Activated naive CD8-positive, alpha-beta T cell (primary cell): ENCODE results near the gene SHROOM4.

Source experiments
- H3K27ac Mint-ChIP-seq: one replicate; pipeline ENCODE4 v1.8.0; 2021; ENCODE audit warnings: mixed read lengths
- H3K27me3 Mint-ChIP-seq: one replicate; pipeline ENCODE4 v1.8.0; 2021; ENCODE audit warnings: mixed read lengths
- H3K36me3 Mint-ChIP-seq: one replicate; pipeline ENCODE4 v1.8.0; 2021; ENCODE audit warnings: mixed read lengths
- H3K4me1 Mint-ChIP-seq: one replicate; pipeline ENCODE4 v1.8.0; 2021; ENCODE audit warnings: low read depth, mixed read lengths
- H3K4me3 Mint-ChIP-seq: one replicate; pipeline ENCODE4 v1.8.0; 2021; ENCODE audit warnings: mild to moderate bottlenecking, mixed read lengths
- H3K9me3 Mint-ChIP-seq: one replicate; pipeline ENCODE4 v1.8.0; 2021; ENCODE audit warnings: low read depth, mixed read lengths

SHROOM4 gene

DNA sequence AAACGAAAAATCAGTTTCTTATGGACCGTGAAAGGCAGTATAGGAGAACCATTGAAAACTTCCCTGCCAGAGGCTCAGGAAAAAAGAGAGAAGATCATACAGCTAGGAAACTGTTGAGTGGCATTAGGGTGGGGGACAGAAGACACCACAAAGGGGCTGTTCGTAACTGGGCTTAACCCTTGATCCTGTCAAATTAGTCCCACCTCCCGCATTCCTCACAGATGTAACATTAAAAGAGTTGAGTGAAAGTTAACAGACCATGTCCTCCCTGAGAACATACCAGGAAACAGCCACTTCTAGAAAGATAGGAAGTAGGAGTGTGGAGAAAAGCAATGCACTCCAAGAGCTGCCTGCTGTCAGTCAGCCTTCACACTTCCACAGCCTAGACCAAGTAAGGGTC lies 8.7 kb downstream of the SHROOM4 start:
- peaks cover 3% of the 10 kb centered on the region for H3K27me3 Mint-ChIP-seq
- no peak overlapping the region for H3K4me3 Mint-ChIP-seq
- no peaks in the 10 kb centered on the region for H3K4me1 Mint-ChIP-seq
- H3K27ac Mint-ChIP-seq = no peak overlapping the region
- no peaks in the 10 kb centered on the region for H3K36me3 Mint-ChIP-seq
- no peaks in the 10 kb centered on the region for H3K9me3 Mint-ChIP-seq

DNA sequence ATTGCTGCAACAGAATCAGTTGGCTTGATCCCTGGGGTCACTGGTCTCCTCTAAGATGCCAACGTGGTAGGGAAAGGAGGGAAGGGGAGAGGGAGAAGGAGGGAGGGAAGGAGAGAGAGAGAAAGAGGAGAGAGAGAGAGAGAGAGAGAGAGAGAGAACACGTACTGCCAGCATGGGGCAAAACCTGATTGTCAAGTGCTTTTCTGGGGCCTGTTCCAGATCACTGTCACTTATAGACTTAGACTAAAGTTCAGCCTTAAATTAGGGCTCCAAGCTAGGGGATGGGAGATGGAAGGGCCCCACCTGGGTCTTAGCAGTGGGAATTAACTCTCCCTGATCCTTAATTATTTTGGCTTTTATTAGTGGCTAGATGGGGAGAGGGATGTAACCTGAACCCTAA lies 12.9 kb downstream of the SHROOM4 start:
- no peaks in the 10 kb centered on the region for H3K36me3 Mint-ChIP-seq
- H3K9me3 Mint-ChIP-seq = no peaks in the 10 kb centered on the region
- H3K4me3 Mint-ChIP-seq = no peak overlapping the region
- H3K27ac Mint-ChIP-seq = no peak overlapping the region
- no peaks in the 10 kb centered on the region for H3K27me3 Mint-ChIP-seq
- no peaks in the 10 kb centered on the region for H3K4me1 Mint-ChIP-seq

DNA sequence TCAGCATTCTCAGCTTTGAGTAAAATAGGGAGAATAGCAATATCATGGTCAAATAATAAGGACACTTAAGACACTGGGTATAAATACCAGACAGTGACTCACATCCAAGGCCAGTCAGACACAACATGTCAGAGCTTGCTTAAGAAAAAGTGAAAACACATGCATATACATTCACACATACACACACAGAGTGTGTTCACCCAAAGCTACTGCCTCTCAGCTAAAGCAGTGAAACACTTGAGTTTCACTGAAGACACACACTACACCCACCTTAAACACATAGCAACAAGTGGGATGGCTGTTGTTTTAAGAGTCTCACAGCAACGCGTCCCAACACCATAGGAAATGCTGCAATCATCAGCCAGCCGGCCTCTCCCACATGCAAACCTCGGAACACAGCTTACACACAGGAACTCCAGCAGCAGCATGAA lies 14.4 kb downstream of the SHROOM4 start:
- H3K27ac Mint-ChIP-seq = no peak overlapping the region

GRCh38 chrX:50798783-50799182 lies 15.2 kb downstream of the SHROOM4 start:
- H3K9me3 Mint-ChIP-seq = no peaks in the 10 kb centered on the region
- no peak overlapping the region for H3K4me3 Mint-ChIP-seq
- H3K4me1 Mint-ChIP-seq = no peaks in the 10 kb centered on the region
- no peaks in the 10 kb centered on the region for H3K27me3 Mint-ChIP-seq
- H3K27ac Mint-ChIP-seq = no peak overlapping the region
- no peaks in the 10 kb centered on the region for H3K36me3 Mint-ChIP-seq

More for the DNA sequence above, 14.4 kb downstream of the SHROOM4 start:
- no peaks in the 10 kb centered on the region for H3K9me3 Mint-ChIP-seq
- H3K4me3 Mint-ChIP-seq = no peak overlapping the region
- no peaks in the 10 kb centered on the region for H3K4me1 Mint-ChIP-seq
- no peaks in the 10 kb centered on the region for H3K27me3 Mint-ChIP-seq
- H3K36me3 Mint-ChIP-seq = no peaks in the 10 kb centered on the region

DNA sequence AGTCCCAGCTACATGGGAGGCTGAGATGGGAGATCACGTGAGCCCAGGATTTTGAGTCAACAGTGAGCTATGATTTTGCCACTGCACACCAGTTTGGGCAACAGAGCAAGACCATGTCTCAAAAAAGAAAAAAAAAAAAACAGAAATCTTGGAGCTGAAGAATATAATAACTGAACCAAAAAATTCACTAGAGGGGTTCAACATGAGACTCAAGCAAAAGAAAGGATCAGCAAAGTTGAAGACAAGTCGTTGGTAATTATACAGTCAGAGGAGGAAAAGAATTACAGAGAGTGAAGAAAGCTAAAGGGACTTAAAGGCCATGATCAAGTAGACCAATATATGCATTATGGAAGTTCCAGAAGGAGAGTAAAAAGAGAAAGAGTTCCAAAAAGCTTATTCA lies 26.9 kb downstream of the SHROOM4 start:
- H3K27ac Mint-ChIP-seq = no peak overlapping the region
- no peaks in the 10 kb centered on the region for H3K9me3 Mint-ChIP-seq
- no peak overlapping the region for H3K4me3 Mint-ChIP-seq
- H3K4me1 Mint-ChIP-seq = no peaks in the 10 kb centered on the region
- H3K27me3 Mint-ChIP-seq = peaks cover 1% of the 10 kb centered on the region
- H3K36me3 Mint-ChIP-seq = peaks cover 5% of the 10 kb centered on the region

DNA sequence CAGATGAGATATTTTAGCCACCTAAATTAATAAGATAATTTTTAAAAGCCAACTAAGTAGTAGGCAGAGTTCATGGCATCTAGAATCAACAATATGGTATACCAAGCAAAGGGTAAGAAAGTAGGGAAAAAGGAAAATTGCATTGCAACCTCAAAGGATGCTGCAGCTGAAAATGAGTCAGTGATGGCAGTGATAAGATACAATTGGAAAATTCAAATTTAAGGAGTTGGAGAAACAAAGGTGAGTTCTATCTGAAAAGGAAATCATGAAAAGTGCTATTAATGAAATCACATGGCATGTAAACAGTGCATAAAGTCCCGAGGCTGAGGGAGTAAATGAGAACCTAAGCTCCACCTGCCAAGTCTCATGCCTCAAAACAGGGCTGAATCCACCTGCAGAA lies 33.9 kb downstream of the SHROOM4 start:
- Mint-ChIP-seq H3K27me3 (peaks cover 1% of the 10 kb centered on the region), H3K4me1 (no peaks in the 10 kb centered on the region), H3K9me3 (no peaks in the 10 kb centered on the region), H3K4me3 (no peak overlapping the region), H3K36me3 (no peaks in the 10 kb centered on the region), H3K27ac (no peak overlapping the region)

GRCh38 chrX:50779694-50780093 lies 34.3 kb downstream of the SHROOM4 start:
- H3K36me3 Mint-ChIP-seq = no peaks in the 10 kb centered on the region
- no peaks in the 10 kb centered on the region for H3K9me3 Mint-ChIP-seq
- H3K27ac Mint-ChIP-seq = no peak overlapping the region
- H3K27me3 Mint-ChIP-seq = peaks cover 1% of the 10 kb centered on the region
- no peaks in the 10 kb centered on the region for H3K4me1 Mint-ChIP-seq
- H3K4me3 Mint-ChIP-seq = no peak overlapping the region

DNA sequence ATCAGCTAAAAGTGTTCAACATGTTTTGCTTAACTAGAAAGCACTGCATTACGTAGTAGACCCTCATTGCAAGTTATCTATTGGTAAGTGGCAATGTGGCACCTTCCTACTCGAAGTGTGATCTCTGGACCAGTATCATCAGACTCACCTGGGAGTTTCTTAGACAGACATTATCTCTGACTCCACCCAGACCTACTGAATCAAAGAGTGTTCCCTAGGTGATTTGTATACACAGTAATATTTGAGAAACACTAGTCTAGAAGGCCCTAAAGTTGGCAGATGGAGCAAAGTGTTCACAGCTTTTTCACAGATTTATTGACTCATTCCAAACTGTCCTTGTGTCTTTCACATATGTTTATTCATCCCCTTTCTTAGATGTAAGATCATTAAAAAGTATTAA lies 35.7 kb downstream of the SHROOM4 start:
- H3K4me1 Mint-ChIP-seq = no peaks in the 10 kb centered on the region
- no peaks in the 10 kb centered on the region for H3K36me3 Mint-ChIP-seq
- H3K9me3 Mint-ChIP-seq = no peaks in the 10 kb centered on the region
- no peak overlapping the region for H3K4me3 Mint-ChIP-seq
- H3K27ac Mint-ChIP-seq = no peak overlapping the region
- peaks cover 1% of the 10 kb centered on the region for H3K27me3 Mint-ChIP-seq

DNA sequence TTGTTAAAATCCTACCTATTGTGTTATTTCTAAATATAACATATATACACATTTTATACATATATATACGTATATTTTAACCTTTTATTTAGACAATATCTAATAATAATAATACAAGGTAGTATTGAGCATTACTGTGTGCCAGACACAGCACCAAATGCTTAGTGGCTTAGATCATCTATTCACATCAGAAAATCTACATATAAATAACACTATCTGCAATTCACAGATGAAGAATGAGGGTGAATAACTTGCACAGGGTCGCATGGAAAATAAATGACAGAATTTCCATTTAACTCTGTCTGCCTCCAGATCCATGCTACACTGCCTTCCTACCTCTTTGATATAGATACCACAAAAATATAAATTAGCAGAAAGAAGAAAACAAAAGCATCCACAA lies 37.7 kb downstream of the SHROOM4 start:
- H3K9me3 Mint-ChIP-seq = no peaks in the 10 kb centered on the region
- H3K27me3 Mint-ChIP-seq = peaks cover 1% of the 10 kb centered on the region
- no peaks in the 10 kb centered on the region for H3K4me1 Mint-ChIP-seq
- no peaks in the 10 kb centered on the region for H3K36me3 Mint-ChIP-seq
- H3K4me3 Mint-ChIP-seq = no peak overlapping the region
- H3K27ac Mint-ChIP-seq = no peak overlapping the region

- no peak overlapping the region for H3K4me3 Mint-ChIP-seq
- H3K27me3 Mint-ChIP-seq = no peaks in the 10 kb centered on the region
- no peaks in the 10 kb centered on the region for H3K9me3 Mint-ChIP-seq
- no peaks in the 10 kb centered on the region for H3K36me3 Mint-ChIP-seq
- no peak overlapping the region for H3K27ac Mint-ChIP-seq
- no peaks in the 10 kb centered on the region for H3K4me1 Mint-ChIP-seq
These were observed 42.6 kb downstream of the SHROOM4 start for GRCh38 chrX:50771382-50771781.

DNA sequence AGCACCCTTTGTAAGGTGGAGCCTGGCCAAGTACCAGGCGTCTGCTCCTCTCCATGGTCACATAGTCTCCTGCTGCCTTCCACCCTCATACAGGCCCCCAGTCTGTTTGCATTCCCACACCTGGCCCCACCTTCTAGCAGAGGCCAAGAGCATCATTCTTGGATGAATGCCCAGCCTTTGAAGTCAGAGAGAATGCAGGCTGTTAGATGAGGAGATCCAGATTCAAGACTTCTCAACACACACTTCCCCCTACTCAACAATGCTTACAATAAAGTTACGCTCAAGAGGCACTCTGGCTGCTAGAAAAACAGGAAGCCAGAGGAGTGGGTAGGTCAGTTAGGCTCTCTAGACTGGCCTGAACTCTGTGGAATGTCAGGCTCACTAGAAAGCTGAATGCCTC lies 43.3 kb downstream of the SHROOM4 start:
- no peak overlapping the region for H3K27ac Mint-ChIP-seq
- H3K4me3 Mint-ChIP-seq = no peak overlapping the region
- no peaks in the 10 kb centered on the region for H3K36me3 Mint-ChIP-seq
- H3K9me3 Mint-ChIP-seq = no peaks in the 10 kb centered on the region
- H3K4me1 Mint-ChIP-seq = no peaks in the 10 kb centered on the region
- H3K27me3 Mint-ChIP-seq = no peaks in the 10 kb centered on the region

GRCh38 chrX:50769389-50770063 lies 44.5 kb downstream of the SHROOM4 start:
- H3K9me3 Mint-ChIP-seq = no peaks in the 10 kb centered on the region
- H3K27me3 Mint-ChIP-seq = no peaks in the 10 kb centered on the region
- no peaks in the 10 kb centered on the region for H3K4me1 Mint-ChIP-seq
- H3K27ac Mint-ChIP-seq = no peak overlapping the region
- H3K4me3 Mint-ChIP-seq = no peak overlapping the region
- H3K36me3 Mint-ChIP-seq = no peaks in the 10 kb centered on the region

GRCh38 chrX:50768801-50769200 lies 45.2 kb downstream of the SHROOM4 start:
- Mint-ChIP-seq H3K9me3 (no peaks in the 10 kb centered on the region), H3K4me3 (no peak overlapping the region), H3K27ac (no peak overlapping the region), H3K27me3 (no peaks in the 10 kb centered on the region), H3K4me1 (no peaks in the 10 kb centered on the region), H3K36me3 (no peaks in the 10 kb centered on the region)

- Mint-ChIP-seq H3K27me3 (no peaks in the 10 kb centered on the region), H3K27ac (no peak overlapping the region), H3K36me3 (no peaks in the 10 kb centered on the region), H3K4me3 (no peak overlapping the region), H3K9me3 (no peaks in the 10 kb centered on the region), H3K4me1 (no peaks in the 10 kb centered on the region)
These were observed 48.0 kb downstream of the SHROOM4 start for GRCh38 chrX:50765986-50766385.

- no peak overlapping the region for H3K27ac Mint-ChIP-seq
- no peaks in the 10 kb centered on the region for H3K27me3 Mint-ChIP-seq
- no peaks in the 10 kb centered on the region for H3K36me3 Mint-ChIP-seq
- no peak overlapping the region for H3K4me3 Mint-ChIP-seq
- no peaks in the 10 kb centered on the region for H3K4me1 Mint-ChIP-seq
- no peaks in the 10 kb centered on the region for H3K9me3 Mint-ChIP-seq
These were observed 51.4 kb downstream of the SHROOM4 start for GRCh38 chrX:50762578-50762977.

DNA sequence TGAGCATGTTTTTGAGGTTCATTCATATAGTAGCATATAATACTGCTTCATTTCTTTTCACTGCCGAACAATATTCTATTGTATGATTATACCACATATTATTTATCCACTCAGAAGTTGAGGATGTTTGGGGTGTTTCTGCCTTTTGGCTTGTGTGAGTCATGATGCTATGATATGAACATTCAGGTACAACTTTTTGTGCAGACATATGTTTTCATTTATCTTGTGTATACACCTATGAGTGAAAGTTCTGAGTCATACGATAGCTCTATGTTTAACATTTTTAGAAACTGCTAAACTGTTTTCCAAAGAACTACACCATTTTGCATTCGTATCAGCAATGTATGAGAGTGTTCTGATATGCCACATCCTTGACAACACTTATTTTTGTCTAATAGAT lies 57.7 kb downstream of the SHROOM4 start:
- Mint-ChIP-seq H3K27ac (no peak overlapping the region), H3K9me3 (no peaks in the 10 kb centered on the region), H3K4me3 (no peak overlapping the region), H3K36me3 (no peaks in the 10 kb centered on the region), H3K4me1 (no peaks in the 10 kb centered on the region), H3K27me3 (no peaks in the 10 kb centered on the region)
